OCI-LY7 (cell line): ENCODE measurements around the gene MICAL3. TPM values are rescaled to one million over a fixed set of nuclear protein-coding genes. Genes with fewer than 3 reads are reported as not detected.

Experiments
- BruUV-seq: library from RNA; stranded (reverse); fragments of 400-500 nt; replicated peaks from 2 replicates; lab custom pipeline; 2021; lab: Mats Ljungman, UMichigan
- CTCF ChIA-PET: fragments of 300-600 bp; sonication (Branson Sonifier 250); formaldehyde crosslinking; loops from one replicate; lab custom pipeline; 2022; ENCODE audit warnings: antibody characterized with exemption; ENCODE audit not compliant: unreplicated experiment; lab: Charles Lee
- POLR2A ChIA-PET: fragments of 300-600 bp; sonication (Branson Sonifier 250); formaldehyde crosslinking; loops from one replicate; lab custom pipeline; 2022; ENCODE audit warnings: antibody characterized with exemption; lab: Charles Lee
- DNase-seq: peaks from one replicate; pipeline ENCODE4 v3.0.0-alpha.2; 2015; ENCODE audit warnings: low spot score
- H2AFZ ChIP-seq: fragments of 200-600 bp; sonication (generic), shearing (Covaris generic); 2 replicates; pipeline ENCODE4 v1.6.1; 2014; ENCODE audit warnings: mild to moderate bottlenecking, antibody characterized with exemption, low read length, moderate library complexity
- H3K27ac ChIP-seq: fragments of 200-600 bp; sonication (generic); 2 replicates; pipeline ENCODE4 v1.5.1; 2014; ENCODE audit warnings: mixed run types, low read depth, mild to moderate bottlenecking, moderate library complexity, low read length, inconsistent platforms; ENCODE audit not compliant: poor library complexity, severe bottlenecking
- H3K36me3 ChIP-seq: fragments of 200-600 bp; sonication (generic); 2 replicates; pipeline ENCODE4 v1.6.1; 2014; ENCODE audit warnings: mild to moderate bottlenecking, antibody characterized with exemption, low read length, moderate library complexity, mixed read lengths; ENCODE audit not compliant: insufficient read depth
- H3K4me1 ChIP-seq: fragments of 200-600 bp; sonication (generic); 2 replicates; pipeline ENCODE4 v1.5.1; 2014; ENCODE audit warnings: mild to moderate bottlenecking, low read length; ENCODE audit not compliant: insufficient read depth, poor library complexity, severe bottlenecking
- H3K4me2 ChIP-seq: fragments of 200-600 bp; sonication (generic); 2 replicates; pipeline ENCODE4 v1.6.1; 2014; ENCODE audit warnings: mild to moderate bottlenecking, low read length
- H3K4me3 ChIP-seq: fragments of 200-600 bp; sonication (generic); 2 replicates; pipeline ENCODE4 v1.5.1; 2014; ENCODE audit warnings: mild to moderate bottlenecking, low read depth, low read length; ENCODE audit not compliant: poor library complexity, severe bottlenecking
- H3K79me2 ChIP-seq: fragments of 200-600 bp; sonication (generic); 2 replicates; pipeline ENCODE4 v1.6.1; 2016; ENCODE audit warnings: low read depth, mild to moderate bottlenecking, low read length, moderate library complexity, mixed read lengths; ENCODE audit not compliant: insufficient read depth
- H3K9me2 ChIP-seq: fragments of 200-600 bp; sonication (generic); 2 replicates; pipeline ENCODE4 v1.6.1; 2016; ENCODE audit warnings: mild to moderate bottlenecking, low read length, mixed read lengths; ENCODE audit not compliant: insufficient read depth
- H3K9me3 ChIP-seq: fragments of 200-600 bp; sonication (generic); 2 replicates; pipeline ENCODE4 v1.6.1; 2014; ENCODE audit warnings: mild to moderate bottlenecking, mixed run types, low read length, mixed read lengths
- H4K20me1 ChIP-seq: fragments of 200-600 bp; sonication (generic); 2 replicates; pipeline ENCODE4 v1.6.1; 2014; ENCODE audit warnings: mild to moderate bottlenecking, antibody characterized with exemption, low read length, moderate library complexity, mixed read lengths; ENCODE audit not compliant: insufficient read depth
- EZH2phosphoT487 ChIP-seq: fragments of 200-600 bp; sonication (generic); IDR thresholded peaks from 2 replicates; pipeline ENCODE4 v1.6.1; 2018; ENCODE audit warnings: low read depth, borderline replicate concordance, mild to moderate bottlenecking, mixed run types, antibody characterized with exemption, low read length, moderate library complexity, mixed read lengths
- intact Hi-C: fragments of 100-400 bp; cut with micrococcal nuclease; formaldehyde crosslinking; loops from one replicate; pipeline ENCODE4 v1.10.0; 2022; ENCODE audit not compliant: unreplicated experiment
- total RNA-seq, 2 experiments: library from RNA; depleted of rRNA in 1 of 2; stranded (reverse); fragments of >200 nt in 1 of 2; shearing (Covaris generic) in 1 of 2; gene quantifications; 2 replicates each; pipeline ENCODE4 v1.2.3, GENCODE V29; 2014 to 2022
- TF ChIP-seq, protein P1 (sequence below): fragments of 200-600 bp; sonication (generic); conservative IDR thresholded peaks from 2 replicates; pipeline ENCODE4 v1.5.1; 2014; ENCODE audit warnings: mild to moderate bottlenecking, antibody characterized with exemption, low read length, moderate library complexity, mixed read lengths

Gene MICAL3
- total RNA-seq, 2 experiments from 2014 or later, result 80.9 to 210 TPM

DNA sequence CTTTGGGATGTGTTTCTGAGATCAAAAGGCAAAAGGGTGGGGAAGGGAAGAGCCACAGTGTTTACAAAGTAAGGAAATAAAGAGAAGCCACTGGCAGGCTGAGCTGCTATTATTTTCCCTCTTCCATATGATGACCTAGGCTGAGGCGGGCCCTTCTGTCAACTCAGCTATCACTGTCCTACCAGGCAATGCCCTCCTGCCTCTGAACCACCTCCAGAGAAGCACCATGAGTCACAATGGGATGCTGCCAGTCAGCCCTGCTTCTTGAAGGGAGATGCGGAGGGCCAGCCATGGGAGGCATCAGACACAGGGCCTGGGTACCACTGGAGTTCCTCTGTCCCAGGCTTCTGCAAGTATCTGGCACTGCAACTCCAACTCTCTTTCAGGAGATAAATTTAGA, 142.2 kb downstream of the MICAL3 start:
- Histone ChIP-seq H3K4me2 (no peak overlapping the region), H3K4me1 (no peaks in the 10 kb centered on the region), H3K36me3 (peaks cover 100% of the 10 kb centered on the region), H3K9me2 (no peaks in the 10 kb centered on the region), H3K79me2 (no peaks in the 10 kb centered on the region), H3K4me3 (no peak overlapping the region), H2AFZ (no peak overlapping the region), H3K9me3 (no peaks in the 10 kb centered on the region), H4K20me1 (no peaks in the 10 kb centered on the region), H3K27ac (no peak overlapping the region)
- no TSS peak for BruUV-seq
- POLR2A ChIA-PET, result no interaction called here
- TF ChIP-seq, protein P1, sequence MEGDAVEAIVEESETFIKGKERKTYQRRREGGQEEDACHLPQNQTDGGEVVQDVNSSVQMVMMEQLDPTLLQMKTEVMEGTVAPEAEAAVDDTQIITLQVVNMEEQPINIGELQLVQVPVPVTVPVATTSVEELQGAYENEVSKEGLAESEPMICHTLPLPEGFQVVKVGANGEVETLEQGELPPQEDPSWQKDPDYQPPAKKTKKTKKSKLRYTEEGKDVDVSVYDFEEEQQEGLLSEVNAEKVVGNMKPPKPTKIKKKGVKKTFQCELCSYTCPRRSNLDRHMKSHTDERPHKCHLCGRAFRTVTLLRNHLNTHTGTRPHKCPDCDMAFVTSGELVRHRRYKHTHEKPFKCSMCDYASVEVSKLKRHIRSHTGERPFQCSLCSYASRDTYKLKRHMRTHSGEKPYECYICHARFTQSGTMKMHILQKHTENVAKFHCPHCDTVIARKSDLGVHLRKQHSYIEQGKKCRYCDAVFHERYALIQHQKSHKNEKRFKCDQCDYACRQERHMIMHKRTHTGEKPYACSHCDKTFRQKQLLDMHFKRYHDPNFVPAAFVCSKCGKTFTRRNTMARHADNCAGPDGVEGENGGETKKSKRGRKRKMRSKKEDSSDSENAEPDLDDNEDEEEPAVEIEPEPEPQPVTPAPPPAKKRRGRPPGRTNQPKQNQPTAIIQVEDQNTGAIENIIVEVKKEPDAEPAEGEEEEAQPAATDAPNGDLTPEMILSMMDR, result no peak
- no peak for TF ChIP-seq EZH2phosphoT487
- intact Hi-C loops, result no loop called here
- no peak for DNase-seq
- CTCF ChIA-PET, result no interaction called here

DNA sequence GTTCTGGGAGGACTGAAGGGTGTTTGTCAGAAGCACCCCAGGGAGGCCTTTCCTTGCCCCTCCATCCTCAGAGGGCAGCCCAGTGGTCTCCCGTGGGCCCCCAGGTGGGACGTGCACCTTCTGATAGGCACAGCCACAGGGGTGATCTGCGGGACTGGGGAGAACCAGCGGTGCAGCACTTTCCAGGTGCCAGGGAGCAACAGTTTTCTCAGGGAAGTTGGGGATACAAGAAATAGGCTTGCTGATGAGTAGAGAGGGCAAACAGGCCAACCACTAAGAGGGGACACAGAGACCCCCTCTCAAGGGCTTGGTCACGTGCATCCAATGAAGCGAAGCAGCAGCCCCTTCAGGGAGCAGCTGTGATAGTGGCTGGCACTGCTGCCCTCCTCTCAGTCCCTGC, 143.0 kb downstream of the MICAL3 start:
- no peak for TF ChIP-seq EZH2phosphoT487
- TF ChIP-seq, protein P1, result no peak
- POLR2A ChIA-PET, result no interaction called here

DNA sequence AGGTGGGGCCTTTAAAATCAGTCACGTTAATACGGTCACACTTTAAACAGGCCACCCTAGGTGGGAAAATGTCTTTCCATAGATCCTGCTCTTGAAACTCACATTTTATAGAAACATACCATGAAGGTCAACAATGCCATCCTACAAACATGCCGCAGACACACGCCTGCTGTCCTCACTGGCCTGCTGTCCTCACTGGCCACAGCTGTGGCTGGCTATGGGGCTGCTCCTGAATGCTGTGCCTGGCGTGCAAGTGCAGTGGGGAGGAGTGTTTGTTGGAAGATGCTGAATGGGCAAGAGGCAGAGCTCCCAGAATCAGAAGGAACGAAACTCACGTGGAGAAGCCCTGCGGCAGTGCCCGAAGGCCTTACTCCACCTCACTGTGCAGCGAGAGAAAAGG, 143.9 kb downstream of the MICAL3 start:
- intact Hi-C loops, result no loop called here
- no TSS peak for BruUV-seq
- POLR2A ChIA-PET, result no interaction called here

More for the DNA sequence above, 143.0 kb downstream of the MICAL3 start:
- no peak for DNase-seq
- H3K4me1 ChIP-seq, result no peaks in the 10 kb centered on the region
- intact Hi-C loops, result no loop called here
- no peaks in the 10 kb centered on the region for H3K9me2 ChIP-seq
- H3K4me3 ChIP-seq, result no peak overlapping the region
- H3K9me3 ChIP-seq, result no peaks in the 10 kb centered on the region
- peaks cover 95% of the 10 kb centered on the region for H3K36me3 ChIP-seq
- no TSS peak for BruUV-seq
- H3K4me2 ChIP-seq, result no peak overlapping the region
- no peaks in the 10 kb centered on the region for H3K79me2 ChIP-seq
- no peaks in the 10 kb centered on the region for H4K20me1 ChIP-seq
- no peak overlapping the region for H3K27ac ChIP-seq
- CTCF ChIA-PET, result no interaction called here
- no peak overlapping the region for H2AFZ ChIP-seq

More for the DNA sequence above, 143.9 kb downstream of the MICAL3 start:
- TF ChIP-seq, protein P1, result no peak
- no peak for TF ChIP-seq EZH2phosphoT487
- Histone ChIP-seq H3K4me3 (no peak overlapping the region), H3K36me3 (peaks cover 95% of the 10 kb centered on the region), H3K79me2 (no peaks in the 10 kb centered on the region), H3K27ac (no peak overlapping the region), H3K9me2 (no peaks in the 10 kb centered on the region), H4K20me1 (no peaks in the 10 kb centered on the region), H2AFZ (no peak overlapping the region), H3K4me2 (no peak overlapping the region), H3K9me3 (no peaks in the 10 kb centered on the region), H3K4me1 (no peaks in the 10 kb centered on the region)
- CTCF ChIA-PET, result no interaction called here
- no peak for DNase-seq
